Measurements from ENCODE around the gene OPTN.
"Not testable (repeated sequence)": the region's sequence is repeated elsewhere in the genome, so short reads cannot be mapped to it uniquely, and the experiment has no call there.

Gene OPTN

DNA sequence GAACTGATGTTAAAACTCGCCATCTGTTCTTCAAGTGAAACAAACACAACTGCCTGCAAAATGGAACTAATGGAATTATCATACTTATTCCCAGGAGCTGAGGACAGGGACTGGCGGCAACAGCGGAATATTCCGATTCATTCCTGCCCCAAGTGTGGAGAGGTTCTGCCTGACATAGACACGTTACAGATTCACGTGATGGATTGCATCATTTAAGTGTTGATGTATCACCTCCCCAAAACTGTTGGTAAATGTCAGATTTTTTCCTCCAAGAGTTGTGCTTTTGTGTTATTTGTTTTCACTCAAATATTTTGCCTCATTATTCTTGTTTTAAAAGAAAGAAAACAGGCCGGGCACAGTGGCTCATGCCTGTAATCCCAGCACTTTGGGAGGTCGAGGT is 36.7 kb downstream of the OPTN start:
- DNase-seq, result no peak

DNA sequence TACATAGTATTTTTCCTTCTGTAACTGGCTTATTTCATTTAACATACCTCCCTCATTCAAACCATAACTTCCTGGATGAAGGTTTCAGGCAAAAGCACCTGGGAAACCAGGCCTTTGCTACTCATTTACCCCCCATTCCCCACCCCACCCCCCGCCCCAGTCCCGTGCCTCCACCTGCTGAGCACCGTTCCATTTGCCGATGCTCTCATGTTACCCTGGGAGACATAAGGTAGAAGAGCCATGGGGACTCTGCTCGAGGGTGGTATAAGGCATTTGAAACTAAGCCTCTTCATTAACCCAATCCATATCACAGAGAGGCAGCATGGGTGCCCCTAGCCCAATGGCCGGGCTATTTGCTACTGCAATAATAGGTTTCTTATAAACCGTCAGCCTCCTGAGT is 39.2 kb downstream of the OPTN start:
- no peak for DNase-seq

DNA sequence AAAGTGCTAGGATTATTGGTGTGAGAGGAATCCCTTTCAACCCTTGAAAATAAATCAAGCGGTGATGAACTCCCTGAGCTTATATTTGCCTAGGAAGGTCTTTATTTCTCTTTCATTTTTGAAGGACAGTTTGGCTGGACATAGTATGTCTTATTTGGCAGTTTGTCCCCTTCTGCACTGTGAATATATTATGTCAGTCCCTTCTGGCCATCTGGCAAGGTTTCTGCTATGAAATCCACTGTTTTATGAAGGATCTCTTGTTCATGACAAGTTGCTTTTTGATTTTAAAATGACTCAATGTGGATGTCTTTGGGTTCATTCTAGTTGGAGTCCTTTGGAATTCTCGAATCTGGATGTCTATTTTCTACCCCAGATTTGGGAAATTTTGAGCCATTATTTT is 39.7 kb downstream of the OPTN start:
- DNase-seq, result no peak

DNA sequence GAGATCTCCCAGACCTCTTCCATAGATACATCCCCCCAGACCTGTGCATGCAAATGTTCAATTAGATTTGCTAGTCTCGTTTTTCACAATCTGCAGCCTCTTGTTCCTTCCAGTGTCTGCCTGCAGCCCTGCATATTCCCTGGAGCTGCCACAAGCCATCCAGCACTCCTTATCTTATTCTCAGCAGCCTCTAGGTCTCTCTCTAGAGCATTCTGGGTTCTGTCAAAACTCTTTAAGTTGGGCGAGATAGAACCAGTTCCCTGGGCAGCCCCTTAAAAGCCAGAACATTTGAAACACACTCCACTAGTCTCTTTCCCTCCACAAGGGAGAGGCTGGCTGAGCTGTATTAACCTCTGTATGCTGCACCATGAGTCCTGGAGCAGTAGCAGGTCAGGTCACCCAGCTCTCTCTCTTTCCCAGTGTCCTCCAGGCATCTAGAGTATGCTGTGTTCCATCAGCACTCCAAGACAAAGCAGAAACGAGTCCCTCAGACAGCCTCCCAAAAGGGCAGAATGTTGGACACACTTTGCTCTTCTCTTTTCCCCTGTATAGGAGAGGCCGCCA is 40.7 kb downstream of the OPTN start:
- no peak for DNase-seq

DNA sequence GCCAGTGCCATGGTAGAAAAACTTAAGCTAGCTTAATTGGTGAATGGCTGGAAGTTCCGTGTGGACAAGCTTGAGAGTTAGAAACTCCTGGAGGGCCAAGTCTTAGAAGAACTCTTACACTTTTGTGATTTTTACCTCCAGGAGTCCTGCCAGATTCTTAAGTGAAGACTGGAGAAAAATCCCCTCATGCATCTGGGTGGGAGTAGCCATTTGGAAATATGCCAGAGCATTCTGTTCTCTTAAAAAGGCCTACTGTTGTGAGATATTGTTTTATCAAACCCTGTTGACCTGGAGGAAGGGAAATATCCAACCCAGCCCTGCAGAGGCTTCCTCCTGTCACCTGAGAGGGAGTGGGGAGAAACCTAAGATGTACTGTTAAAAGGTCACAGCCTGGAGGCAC is 43.8 kb downstream of the OPTN start:
- DNase-seq, result no peak

DNA sequence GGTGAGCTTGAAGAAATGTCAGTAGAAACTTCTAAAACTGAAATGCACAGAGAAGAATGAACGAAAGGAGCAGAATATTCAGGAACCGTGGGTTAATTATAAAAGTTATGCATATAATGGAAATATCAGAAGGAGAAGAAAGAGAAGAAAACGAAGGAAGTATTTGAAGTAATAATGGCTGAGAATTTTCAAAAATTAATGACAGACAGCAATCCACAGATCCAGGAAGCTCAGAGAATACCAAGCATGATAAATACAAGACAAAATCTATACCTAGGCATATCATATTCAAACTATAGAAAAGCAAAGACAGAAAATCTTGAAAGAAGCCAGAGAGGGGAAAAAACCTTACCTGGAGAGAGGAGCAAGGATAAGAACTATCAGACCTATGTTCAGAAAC is 44.9 kb downstream of the OPTN start:
- no peak for DNase-seq

DNA sequence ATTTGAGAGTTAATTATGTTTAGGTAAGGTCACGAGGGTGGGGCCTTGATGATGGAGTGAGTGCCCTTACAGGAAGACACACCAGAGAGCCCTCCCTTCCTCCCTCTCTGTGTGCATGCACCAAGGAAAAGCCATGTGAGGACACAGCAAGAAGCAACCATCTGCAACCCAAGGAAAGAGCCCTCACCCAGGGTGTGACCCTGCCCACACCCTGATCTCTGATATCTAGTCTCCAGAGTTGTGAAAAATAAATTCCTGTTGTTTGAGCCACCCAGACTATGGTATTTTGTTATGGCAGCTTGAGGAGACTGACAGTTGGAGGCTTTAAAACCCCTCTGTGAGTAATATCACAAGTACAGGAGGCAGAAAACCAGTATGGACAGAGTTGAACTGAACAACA is 46.4 kb downstream of the OPTN start:
- no peak for DNase-seq

DNA sequence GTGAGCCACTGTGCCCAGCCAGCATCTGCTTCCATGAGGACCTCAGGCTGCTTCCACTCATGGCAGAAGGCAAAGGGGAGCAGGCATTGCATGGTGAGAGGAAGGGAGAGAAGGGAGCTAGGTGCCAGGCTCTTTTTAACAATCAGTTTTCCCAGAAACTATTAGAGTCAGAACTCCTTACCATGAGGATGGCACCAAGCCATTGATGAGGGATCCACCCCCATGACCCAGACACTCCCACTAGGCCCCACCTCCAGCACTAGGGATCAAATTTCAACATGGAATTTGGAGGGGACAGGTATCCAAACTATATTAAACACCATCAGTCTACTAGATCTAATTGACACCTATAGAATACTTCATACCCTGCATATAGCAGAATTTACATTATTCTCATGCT is 47.2 kb downstream of the OPTN start:
- no peak for DNase-seq

DNA sequence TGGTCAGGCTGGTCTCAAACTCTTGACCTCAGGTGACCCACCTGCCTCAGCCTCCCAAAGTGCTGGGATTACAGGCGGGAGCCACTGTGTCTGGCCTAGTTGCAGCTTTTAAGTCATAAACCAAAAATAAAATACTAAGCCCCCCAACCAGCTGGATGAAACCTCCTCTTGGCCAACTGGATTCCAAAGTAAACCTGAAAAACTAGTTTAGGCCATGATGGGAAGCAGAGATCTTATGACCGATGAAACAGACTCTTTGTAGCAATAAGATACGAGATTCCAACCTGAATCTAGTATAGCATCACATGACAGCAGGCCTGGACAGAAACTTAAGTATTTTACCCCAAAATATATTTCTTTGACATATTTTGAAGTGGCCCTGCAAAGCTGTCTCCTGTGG is 52.3 kb downstream of the OPTN start:
- DNase-seq, result no peak

DNA sequence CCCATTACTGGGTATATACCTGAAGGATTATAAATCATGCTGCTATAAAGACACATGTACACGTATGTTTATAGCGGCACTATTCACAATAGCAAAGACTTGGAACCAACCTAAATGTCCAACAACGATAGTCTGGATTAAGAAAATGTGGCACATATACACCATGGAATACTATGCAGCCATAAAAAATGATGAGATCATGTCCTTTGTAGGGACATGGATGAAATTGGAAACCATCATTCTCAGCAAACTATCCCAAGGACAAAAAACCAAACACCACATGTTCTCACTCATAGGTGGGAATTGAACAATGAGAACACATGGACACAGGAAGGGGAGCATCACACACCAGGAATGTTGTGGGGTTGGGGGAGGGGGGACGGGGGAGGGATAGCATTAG is 55.9 kb downstream of the OPTN start:
- DNase-seq, result not testable (repeated sequence)

DNA sequence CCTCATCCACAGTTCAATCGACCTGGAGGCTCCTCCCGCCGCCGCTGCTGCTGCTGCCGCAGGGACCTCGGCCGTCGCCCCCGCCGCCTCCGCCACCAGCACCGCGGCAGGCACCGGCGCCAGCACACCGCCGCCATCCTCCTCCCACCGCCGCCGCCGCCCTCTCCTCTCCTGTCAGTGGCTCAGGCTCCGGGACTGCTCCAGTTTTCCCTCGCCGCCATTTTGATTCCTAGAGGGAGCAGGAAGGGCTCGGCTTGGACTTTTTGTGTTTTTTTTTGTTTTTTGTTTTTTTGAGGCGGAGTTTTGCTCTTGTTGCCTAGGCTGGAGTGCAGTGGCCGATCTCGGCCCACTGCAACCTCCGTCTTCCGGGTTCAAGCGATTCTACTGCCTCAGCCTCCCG is 58.4 kb downstream of the OPTN start:
- peak; percentile 11 for DNase-seq

DNA sequence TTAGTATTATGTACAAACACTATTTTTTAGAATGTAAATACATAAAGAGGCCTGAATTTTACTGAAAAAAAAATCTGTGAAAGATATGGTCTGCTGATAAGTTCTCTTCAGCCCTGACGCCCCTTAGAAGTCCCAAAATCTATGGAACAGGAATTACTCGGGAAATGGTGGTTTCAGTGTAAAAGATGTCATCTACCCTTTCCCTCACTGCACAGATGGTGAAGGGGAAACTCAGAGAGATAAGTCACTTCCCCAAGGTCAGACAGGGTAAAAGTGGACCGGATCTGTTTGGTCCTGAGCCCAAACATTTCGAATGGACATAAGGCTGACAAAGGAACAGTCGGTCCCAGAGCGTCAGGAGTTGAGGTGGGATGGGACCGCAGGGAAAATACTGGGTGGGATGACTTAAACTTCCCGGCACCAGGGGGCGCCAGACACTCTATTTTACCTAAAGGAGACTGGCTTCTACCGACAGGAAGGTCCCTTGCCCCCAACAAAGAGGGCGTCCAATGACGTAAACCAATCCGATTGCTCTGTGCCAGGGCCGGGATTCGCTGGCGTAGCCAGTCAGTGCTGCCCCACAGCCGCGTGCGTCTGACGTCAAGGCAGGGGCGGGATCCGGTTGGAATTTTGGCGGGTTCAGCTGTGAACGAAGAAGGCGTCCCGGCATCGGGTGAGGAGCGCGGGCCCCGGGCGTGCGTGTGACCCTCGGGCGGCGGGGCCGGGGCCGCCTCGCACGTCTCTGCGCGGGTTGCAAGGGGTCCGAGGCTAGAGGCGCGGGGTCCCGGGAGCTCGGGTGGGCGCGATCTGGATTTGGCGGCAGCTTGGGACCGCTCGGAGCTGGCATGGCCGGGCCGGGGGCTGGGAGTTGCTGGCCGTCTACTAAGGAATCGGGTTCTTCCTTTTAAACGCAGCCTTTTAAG is 61.2 kb downstream of the OPTN start, which contains the start of gene MCM10:
TSS of gene MCM10 (plus strand) at position 625 of the 923 bp plus-strand sequence. CDS start 2,645 bp downstream, outside the sequence.
- peak; percentile 99 for DNase-seq

DNA sequence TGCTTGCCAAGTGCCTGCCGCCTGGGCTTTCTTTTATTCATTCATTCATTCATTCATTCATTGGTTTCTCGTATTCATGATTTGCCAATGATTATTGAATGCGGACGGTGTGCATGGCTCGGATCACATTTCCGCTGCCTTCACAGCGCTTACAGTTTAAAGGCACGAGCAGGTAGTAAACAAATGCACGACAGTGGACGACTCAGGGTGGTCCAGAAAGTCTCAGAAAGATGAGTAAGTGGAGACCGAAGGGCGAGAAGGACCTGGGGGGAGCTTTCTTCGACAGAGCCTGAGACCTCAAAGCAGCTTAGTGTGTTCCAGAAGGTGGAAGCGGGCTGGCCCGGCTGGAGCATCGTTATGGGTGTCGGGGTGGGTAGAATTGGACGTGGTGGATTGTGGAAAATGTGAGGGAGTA is 61.9 kb downstream of the OPTN start:
- peak; percentile 45 for DNase-seq

DNA sequence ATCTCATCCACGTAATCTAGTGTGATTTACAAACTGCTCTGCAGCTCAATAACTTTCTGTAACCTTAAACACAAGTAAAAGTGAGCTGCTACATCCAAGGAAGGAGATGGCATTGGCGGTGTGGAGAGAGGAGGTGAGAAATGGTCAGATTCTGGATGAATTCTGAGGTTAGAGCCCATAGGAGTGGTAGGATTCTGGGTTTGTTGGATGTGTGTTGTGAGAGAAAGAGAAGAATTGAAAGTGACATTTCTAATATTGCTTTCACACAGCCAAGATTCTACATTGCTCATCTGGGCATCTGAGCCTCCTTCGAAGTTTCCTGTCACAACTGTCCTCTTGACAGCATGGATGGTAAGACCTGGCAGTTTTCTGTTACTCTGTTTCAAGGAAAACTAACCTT is 63.9 kb downstream of the OPTN start:
- DNase-seq, result no peak

DNA sequence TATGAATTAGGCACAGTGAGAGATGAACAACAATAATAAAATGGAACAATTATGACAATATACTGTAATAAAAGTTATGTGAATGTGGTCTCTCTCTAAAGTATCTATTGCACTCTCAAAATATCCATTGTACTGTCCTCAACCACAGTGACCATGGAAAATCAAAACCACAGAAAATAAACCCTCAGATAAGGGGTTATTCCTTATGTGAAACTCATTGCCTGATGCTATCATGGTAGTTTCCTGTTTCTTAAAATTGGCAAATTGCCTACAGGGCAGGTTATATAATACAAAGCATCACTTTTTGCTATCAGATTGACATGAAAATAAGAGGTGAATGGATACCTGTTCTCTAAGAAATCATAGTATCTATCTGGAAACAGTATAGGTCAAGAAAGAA is 65.2 kb downstream of the OPTN start:
- no peak for DNase-seq

DNA sequence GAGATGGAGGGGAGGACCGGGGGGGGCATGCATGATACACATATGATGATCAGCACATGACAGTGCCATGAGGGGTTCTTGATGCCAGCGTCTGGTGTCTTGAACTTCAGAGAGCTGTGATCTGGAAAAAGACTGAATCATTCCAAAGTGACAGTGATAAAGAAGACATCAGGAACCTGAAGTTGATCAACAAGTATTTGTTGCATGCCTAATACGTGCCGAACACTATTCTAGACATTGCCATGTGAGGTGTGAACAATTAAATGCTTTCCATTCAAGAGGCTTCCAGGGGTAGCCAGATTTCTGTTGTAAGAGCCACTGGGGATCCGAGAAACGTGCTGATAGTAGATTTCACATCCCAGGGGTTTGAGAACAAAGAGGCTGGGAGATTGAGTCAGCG is 67.6 kb downstream of the OPTN start:
- no peak for DNase-seq

DNA sequence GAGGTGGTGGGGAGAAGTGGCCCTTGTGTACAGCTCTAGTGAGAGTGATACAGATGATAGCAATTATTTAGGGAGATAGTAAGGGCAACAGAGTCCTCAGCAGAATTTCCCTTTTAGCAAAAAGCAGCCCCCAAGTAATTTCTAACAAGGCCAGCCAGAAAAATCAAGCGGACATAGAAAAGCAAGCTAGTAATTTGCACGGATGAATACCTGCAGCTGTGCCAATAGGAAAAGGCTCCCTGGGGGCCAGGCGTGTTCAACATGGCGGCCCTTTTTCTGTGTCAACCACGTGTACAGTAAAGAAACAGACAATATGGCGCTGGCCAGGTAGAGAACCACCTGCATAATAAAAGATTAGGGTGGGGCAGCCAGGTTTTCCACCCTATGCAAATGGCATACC is 68.8 kb downstream of the OPTN start:
- no peak for DNase-seq

DNA sequence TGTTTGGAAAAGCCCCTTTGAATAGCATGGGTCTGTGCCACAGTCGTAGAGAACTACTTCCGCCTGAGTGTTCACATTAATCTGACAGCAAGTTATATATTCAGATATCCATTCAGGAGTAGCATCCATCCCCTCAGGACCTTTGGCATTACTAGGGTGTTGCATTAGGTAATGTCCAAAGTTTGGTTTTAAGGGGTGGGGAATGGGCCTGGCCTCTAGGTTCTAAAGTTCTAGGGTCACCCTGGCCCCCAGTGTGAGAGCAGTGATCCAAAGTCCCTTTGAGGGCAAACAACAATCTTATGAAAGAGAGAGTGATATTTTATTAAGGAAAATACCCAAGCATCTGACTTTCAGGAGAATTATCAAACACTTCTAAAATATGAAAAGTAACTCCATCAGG is 73.7 kb downstream of the OPTN start:
- no peak for DNase-seq

DNA sequence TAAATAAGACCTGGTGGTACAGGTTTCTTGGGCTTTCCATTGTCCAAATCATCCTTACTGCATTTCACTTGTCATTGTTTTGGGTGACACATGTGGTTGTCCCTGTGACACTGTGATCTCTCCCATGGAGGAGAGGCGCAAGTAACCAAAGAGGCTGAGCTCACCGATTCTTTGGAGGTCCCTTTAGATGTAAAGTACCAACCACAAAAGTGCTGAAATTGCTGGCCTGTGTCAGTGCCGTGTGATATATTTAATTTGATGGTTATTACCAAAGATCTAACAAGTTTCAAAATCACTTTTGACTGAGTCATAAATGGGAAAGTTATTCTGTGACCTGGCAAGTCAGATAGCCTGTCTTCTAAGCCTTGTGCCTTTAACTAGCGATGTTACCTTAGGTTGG is 80.8 kb downstream of the OPTN start:
- DNase-seq, result peak; percentile 76

DNA sequence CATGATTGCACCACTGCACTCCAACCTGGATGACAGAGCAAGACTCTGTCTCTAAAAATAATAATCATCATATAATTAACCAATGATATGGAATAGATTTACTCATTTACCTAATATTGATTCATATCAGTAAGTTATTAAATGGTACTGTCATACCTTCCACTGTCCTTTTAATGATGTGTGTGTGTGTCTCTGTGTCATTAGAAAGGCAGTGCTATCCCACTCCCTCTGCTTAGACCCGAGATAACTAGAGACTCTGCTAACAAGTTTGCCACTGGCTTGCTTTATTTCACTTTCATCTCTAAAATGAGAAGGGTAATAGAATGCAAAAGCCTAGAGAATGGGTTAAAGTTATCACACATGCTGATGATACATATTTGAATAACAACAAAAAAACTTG is 82.5 kb downstream of the OPTN start:
- no peak for DNase-seq

DNA sequence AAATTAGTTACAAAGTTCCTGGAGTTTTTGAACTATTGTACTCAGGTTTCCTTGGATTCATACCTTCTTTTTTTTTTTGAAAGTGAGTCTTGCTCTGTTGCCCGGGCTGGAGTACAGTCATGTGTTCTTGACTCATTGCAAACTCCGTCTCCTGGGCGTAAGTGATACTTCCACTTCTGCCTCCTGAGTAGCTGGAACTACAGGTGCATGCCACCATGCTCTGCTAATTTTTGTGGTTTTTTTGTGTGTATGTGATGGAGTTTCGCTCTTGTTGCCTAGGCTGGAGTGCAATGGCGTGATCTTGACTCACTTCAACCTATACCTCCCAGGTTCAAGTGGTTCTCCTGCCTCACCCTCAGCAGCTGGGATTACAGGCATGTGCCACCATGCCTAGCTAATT is 83.7 kb downstream of the OPTN start:
- DNase-seq, result no peak

DNA sequence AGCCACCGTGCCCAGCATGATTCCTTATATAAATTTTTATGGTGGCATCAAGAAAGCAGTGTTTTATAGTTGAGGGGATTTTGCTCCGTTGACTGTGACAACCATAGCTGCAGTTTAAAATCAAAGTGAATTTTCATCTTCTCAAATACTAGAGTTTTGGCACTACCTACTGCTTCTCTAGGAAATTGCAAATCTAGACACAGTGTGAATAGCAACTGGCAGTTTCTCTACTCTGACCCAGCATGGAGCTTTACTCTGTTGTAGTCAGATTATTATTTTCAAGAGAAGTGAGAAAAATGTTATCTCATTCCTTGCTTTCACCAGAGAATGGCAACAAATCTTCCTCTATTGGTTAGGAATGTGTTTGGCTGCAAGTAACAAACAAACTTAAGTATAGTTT is 84.3 kb downstream of the OPTN start:
- no peak for DNase-seq

DNA sequence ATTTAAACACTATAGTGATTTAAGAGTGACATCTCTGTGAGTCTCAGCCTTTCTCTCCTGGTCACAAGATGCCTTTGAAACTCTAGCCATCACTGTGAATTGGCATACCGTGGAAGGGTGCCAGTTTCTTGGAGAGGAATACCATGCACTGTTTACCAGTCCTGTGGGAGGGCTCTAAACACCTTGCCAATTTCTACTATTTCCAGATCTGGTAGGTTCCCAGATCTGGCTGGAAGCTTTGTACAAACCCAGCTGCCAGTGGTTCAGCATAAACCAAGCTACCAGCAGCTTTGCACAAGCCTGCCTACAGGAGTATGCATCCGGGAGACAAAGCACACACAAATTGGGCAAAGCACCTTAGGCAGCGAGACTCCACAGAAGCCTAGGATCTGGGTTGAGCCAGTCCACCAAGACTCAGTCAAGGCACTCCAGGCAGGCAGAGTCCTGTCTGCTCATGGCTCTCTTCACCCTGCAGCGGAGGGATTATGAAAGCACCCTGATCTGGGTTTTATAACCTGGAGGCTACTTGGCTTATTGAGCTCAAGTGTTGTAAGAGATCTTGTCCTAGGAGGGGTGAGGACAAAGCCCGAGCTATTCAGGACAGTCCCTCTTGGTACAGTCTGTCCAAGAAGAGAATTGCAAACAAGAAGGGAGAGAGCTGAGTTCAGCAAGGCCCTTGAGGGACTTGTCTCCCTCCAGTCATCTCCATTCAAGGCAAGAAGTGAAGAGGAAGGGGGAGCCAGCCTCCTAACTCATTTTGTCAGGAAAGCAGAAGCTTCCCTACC is 85.0 kb downstream of the OPTN start:
- DNase-seq, result no peak

DNA sequence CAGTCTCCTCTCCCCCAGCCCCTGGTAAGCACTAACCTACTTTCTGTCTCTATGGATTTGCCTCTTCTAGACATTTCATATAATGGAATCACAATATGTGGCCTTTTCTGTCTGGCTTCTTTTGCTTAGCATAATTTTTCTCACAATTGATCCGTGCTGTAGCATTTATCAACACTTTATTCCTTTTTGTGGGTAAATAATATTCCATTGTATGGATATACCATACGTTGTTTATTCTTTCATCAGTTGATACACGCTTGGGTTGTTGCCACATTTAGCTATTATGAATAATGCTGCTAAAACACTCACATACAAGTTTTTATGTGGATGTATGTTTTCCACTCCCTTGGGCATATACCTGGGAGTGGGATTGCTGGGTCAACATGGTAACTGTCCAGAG is 87.2 kb downstream of the OPTN start:
- DNase-seq, result no peak

Measured in activated CD4-positive, alpha-beta T cell treated with anti-CD3 and anti-CD28 coated beads, Interleukin-2, Interleukin-6, amounts not matched to agents 100 ng/mL and 50 ng/mL, durations not matched to agents 16 hours and 8 hours (primary cell).